ENCODE results near the gene PAX3. TPM values are rescaled to one million over a fixed set of nuclear protein-coding genes. Genes with fewer than 3 reads are reported as not detected.

PAX3 gene
- total RNA-seq, 1 donor from 2014 or later = 0.30 TPM

GRCh38 chr2:222290401-222290735 is 8.4 kb downstream of the PAX3 start:
- no peak overlapping the region for H3K4me3 ChIP-seq
- H3K4me1 ChIP-seq = peaks cover 7% of the 10 kb centered on the region
- H3K9me3 ChIP-seq (replicated peaks) = no peaks in the 10 kb centered on the region
- H3K27me3 ChIP-seq (ENCODE audit: low read depth) = peaks cover 100% of the 10 kb centered on the region
- DNase-seq = no peak
- intact Hi-C loops (cut with micrococcal nuclease) = no loop called here
- no peak overlapping the region for H3K27ac ChIP-seq (replicated peaks)
- no peak for TF ChIP-seq CTCF (IDR thresholded peaks at IDR 0.05; ENCODE audit: borderline replicate concordance)
- no peaks in the 10 kb centered on the region for H3K36me3 ChIP-seq

- Histone ChIP-seq H3K4me1 (no peaks in the 10 kb centered on the region), H3K4me3 (no peak overlapping the region), H3K36me3 (no peaks in the 10 kb centered on the region), H3K27ac (replicated peaks) (no peak overlapping the region), H3K9me3 (replicated peaks) (no peaks in the 10 kb centered on the region), H3K27me3 (ENCODE audit: low read depth) (peaks cover 100% of the 10 kb centered on the region)
- TF ChIP-seq CTCF (IDR thresholded peaks at IDR 0.05; ENCODE audit: borderline replicate concordance) = no peak
- DNase-seq = no peak
- intact Hi-C loops (cut with micrococcal nuclease) = no loop called here
Measured at GRCh38 chr2:222289278-222290160, 9.3 kb downstream of the PAX3 start.

- Histone ChIP-seq H3K27me3 (ENCODE audit: low read depth) (peaks cover 100% of the 10 kb centered on the region), H3K27ac (replicated peaks) (no peak overlapping the region), H3K9me3 (replicated peaks) (no peaks in the 10 kb centered on the region), H3K4me3 (no peak overlapping the region), H3K4me1 (no peaks in the 10 kb centered on the region), H3K36me3 (no peaks in the 10 kb centered on the region)
- intact Hi-C loops (cut with micrococcal nuclease) = no loop called here
- no peak for TF ChIP-seq CTCF (IDR thresholded peaks at IDR 0.05; ENCODE audit: borderline replicate concordance)
- DNase-seq = no peak
Measured at GRCh38 chr2:222288590-222289277, 10.1 kb downstream of the PAX3 start.

GRCh38 chr2:222287862-222288479 is 10.8 kb downstream of the PAX3 start:
- no peaks in the 10 kb centered on the region for H3K9me3 ChIP-seq (replicated peaks)
- intact Hi-C loops (cut with micrococcal nuclease) = no loop called here
- peaks cover 100% of the 10 kb centered on the region for H3K27me3 ChIP-seq (ENCODE audit: low read depth)
- H3K36me3 ChIP-seq = no peaks in the 10 kb centered on the region
- H3K4me1 ChIP-seq = no peaks in the 10 kb centered on the region
- H3K4me3 ChIP-seq = no peak overlapping the region
- no peak for DNase-seq
- H3K27ac ChIP-seq (replicated peaks) = no peak overlapping the region
- no peak for TF ChIP-seq CTCF (IDR thresholded peaks at IDR 0.05; ENCODE audit: borderline replicate concordance)

- peaks cover 96% of the 10 kb centered on the region for H3K27me3 ChIP-seq (ENCODE audit: low read depth)
- no peak overlapping the region for H3K27ac ChIP-seq (replicated peaks)
- DNase-seq = no peak
Measured at GRCh38 chr2:222284466-222284865, 14.3 kb downstream of the PAX3 start.

More at GRCh38 chr2:222284466-222284865, 14.3 kb downstream of the PAX3 start:
- Histone ChIP-seq H3K9me3 (replicated peaks) (no peaks in the 10 kb centered on the region), H3K4me3 (no peak overlapping the region), H3K36me3 (no peaks in the 10 kb centered on the region), H3K4me1 (no peaks in the 10 kb centered on the region)
- no peak for TF ChIP-seq CTCF (IDR thresholded peaks at IDR 0.05; ENCODE audit: borderline replicate concordance)
- intact Hi-C loops (cut with micrococcal nuclease) = no loop called here
